HepG2 (cell line): ENCODE results near the gene METTL27. TPM values are rescaled to one million over a fixed set of nuclear protein-coding genes. Genes with fewer than 3 reads are reported as not detected.

Experiments
- ATAC-seq: fragments of 200-7000 bp; cut with Tn5 transposase; 3 replicates; pipeline ENCODE4 v1.9.1; 2020; ENCODE audit warnings: mild to moderate bottlenecking, moderate library complexity
- BruUV-seq: library from RNA; stranded (reverse); fragments of 400-500 nt; replicated peaks from 2 replicates; lab custom pipeline; 2021; lab: Mats Ljungman, UMichigan
- CTCF ChIA-PET: fragments of 300-600 bp; formaldehyde crosslinking; extraction: SDS; loops from one replicate; lab custom pipeline; 2021; ENCODE audit warnings: low total read pairs, inconsistent platforms, low intra/inter-chr PET ratio; lab: Yijun Ruan, JAX
- POLR2A ChIA-PET: fragments of 350-600 bp; sonication (Branson Sonifier 250); formaldehyde crosslinking; loops from one replicate; lab custom pipeline; 2020; ENCODE audit warnings: antibody characterized with exemption, inconsistent platforms; lab: Yijun Ruan, JAX
- DNase-seq: peaks from one replicate; pipeline ENCODE4 v3.0.0-alpha.2; 2015; ENCODE audit warnings: low spot score
- FAIRE-seq: peaks from 3 replicates; lab custom pipeline; 2011; peaks lifted over from hg19 to GRCh38; lab: Jason Lieb, UNC
- H2AFZ ChIP-seq: one replicate; pipeline ENCODE4 v1.6.1; 2011; ENCODE audit warnings: low read length, inconsistent platforms
- H3K27ac ChIP-seq: fragments of 300-600 bp; 3 replicates; pipeline ENCODE4 v1.8.0; 2011; ENCODE audit warnings: mixed run types, mild to moderate bottlenecking, mixed read lengths, low read length, inconsistent platforms; ENCODE audit not compliant: insufficient read depth; ENCODE audit errors: extremely low read length
- H3K27me3 ChIP-seq, 2 experiments: fragments of 200-600 bp in 1 of 2; 2 replicates in 1 of 2; 3 replicates in 1 of 2; pipeline versions ENCODE4 v1.6.0 to v1.8.0; 2011; ENCODE audit warnings: low read length in 2 of 2, mild to moderate bottlenecking in 2 of 2, moderate library complexity in 2 of 2, inconsistent platforms in 1 of 2; ENCODE audit not compliant: insufficient read depth in 2 of 2, control insufficient read depth in 1 of 2
- H3K36me3 ChIP-seq, 2 experiments: fragments of 200-600 bp in 1 of 2; replicated peaks in 1 of 2; 2 replicates in 1 of 2; 3 replicates in 1 of 2; pipeline versions ENCODE4 v1.5.1 to v1.8.0; 2011; ENCODE audit warnings: low read length in 2 of 2, inconsistent platforms in 1 of 2; ENCODE audit not compliant: insufficient read depth in 2 of 2, control insufficient read depth in 1 of 2
- H3K4me1 ChIP-seq: 2 replicates; pipeline ENCODE4 v1.5.1; 2012; ENCODE audit warnings: low read length, inconsistent platforms; ENCODE audit not compliant: insufficient read depth
- H3K4me2 ChIP-seq: 2 replicates; pipeline ENCODE4 v1.6.0; 2011; ENCODE audit warnings: low read depth, low read length, inconsistent platforms
- H3K4me3 ChIP-seq, 3 experiments: fragments of 200-600 bp in 1 of 3; sonication (generic), shearing (Covaris generic) in 1 of 3; replicated peaks in 1 of 3; 2 replicates each; pipeline ENCODE4 v1.5.1; 2011 to 2016; ENCODE audit warnings: low read length in 3 of 3, inconsistent platforms in 2 of 3, low read depth in 2 of 3, mild to moderate bottlenecking in 2 of 3, control low read depth in 1 of 3, mixed read lengths in 1 of 3; ENCODE audit not compliant: insufficient read depth in 1 of 3
- H3K79me2 ChIP-seq: one replicate; pipeline ENCODE4 v1.6.1; 2011; ENCODE audit warnings: low read length, inconsistent platforms; ENCODE audit not compliant: insufficient read depth
- H3K9ac ChIP-seq: 2 replicates; pipeline ENCODE4 v1.6.0; 2011; ENCODE audit warnings: mild to moderate bottlenecking, low read depth, low read length, inconsistent platforms; ENCODE audit not compliant: insufficient read depth
- H3K9me3 ChIP-seq: 2 replicates; pipeline ENCODE4 v1.5.1; 2012; ENCODE audit warnings: mild to moderate bottlenecking, low read length
- H4K20me1 ChIP-seq: 2 replicates; pipeline ENCODE4 v1.6.0; 2011; ENCODE audit warnings: inconsistent platforms, mild to moderate bottlenecking, low read length, moderate library complexity; ENCODE audit not compliant: insufficient read depth
- BRD4 ChIP-seq: sonication (generic); formaldehyde crosslinking; IDR thresholded peaks from 2 replicates; pipeline ENCODE4 v1.4.0; 2020; ENCODE audit warnings: missing genetic modification reagents
- E2F5 ChIP-seq: sonication (generic); formaldehyde crosslinking; conservative IDR thresholded peaks from 2 replicates; pipeline ENCODE4 v1.4.0; 2020; ENCODE audit warnings: missing genetic modification reagents
- EP300 ChIP-seq, 3 experiments: sonication (generic) in 1 of 3; formaldehyde crosslinking in 1 of 3; IDR thresholded peaks; 2 replicates each; pipeline versions ENCODE4 v1.5.1 to v1.6.1; 2011 to 2020; ENCODE audit warnings: low read depth in 2 of 3, low read length in 2 of 3, borderline replicate concordance in 1 of 3, improper control_type of control experiment in 1 of 3, mild to moderate bottlenecking in 1 of 3, missing genetic modification reagents in 1 of 3, moderate library complexity in 1 of 3
- MAFK ChIP-seq, 2 experiments: IDR thresholded peaks in 1 of 2; conservative IDR thresholded peaks in 1 of 2; 2 replicates each; pipeline ENCODE4 v1.6.1; 2011; ENCODE audit warnings: improper control_type of control experiment in 2 of 2, low read length in 2 of 2
- NBN ChIP-seq: fragments of 450-650 bp; conservative IDR thresholded peaks from 2 replicates; pipeline ENCODE4 v1.6.1; 2017
- NFE2 ChIP-seq: sonication (generic); formaldehyde crosslinking; IDR thresholded peaks from 2 replicates; pipeline ENCODE4 v1.4.0; 2020; ENCODE audit warnings: missing genetic modification reagents
- NFIB ChIP-seq: sonication (generic); formaldehyde crosslinking; IDR thresholded peaks from 2 replicates; pipeline ENCODE4 v1.9.0; 2021; ENCODE audit warnings: missing genetic modification reagents, mild to moderate bottlenecking, borderline replicate concordance
- PAX8 ChIP-seq: sonication (generic); formaldehyde crosslinking; IDR thresholded peaks from 2 replicates; pipeline ENCODE4 v1.8.0; 2022; ENCODE audit warnings: mild to moderate bottlenecking, missing genetic modification reagents, borderline replicate concordance
- RNF2 ChIP-seq: fragments of 450-650 bp; conservative IDR thresholded peaks from 2 replicates; pipeline ENCODE4 v1.6.1; 2016; ENCODE audit warnings: low read depth
- SIN3A ChIP-seq: IDR thresholded peaks from 2 replicates; pipeline ENCODE4 v1.6.1; 2011; ENCODE audit warnings: low read depth, mild to moderate bottlenecking, control low read depth, low read length, borderline replicate concordance
- SNAPC2 ChIP-seq: sonication (generic); formaldehyde crosslinking; IDR thresholded peaks from 2 replicates; pipeline ENCODE4 v1.8.1; 2022; ENCODE audit warnings: mild to moderate bottlenecking, missing genetic modification reagents
- SOX6 ChIP-seq, 2 experiments: fragments of 450-650 bp in 1 of 2; sonication (generic) in 1 of 2; formaldehyde crosslinking in 1 of 2; IDR thresholded peaks; 2 replicates each; pipeline versions ENCODE4 v1.4.0 to v1.6.1; 2017 to 2020; ENCODE audit warnings: antibody characterized with exemption in 1 of 2, mild to moderate bottlenecking in 1 of 2, missing genetic modification reagents in 1 of 2
- SP2 ChIP-seq: sonication (generic); formaldehyde crosslinking; IDR thresholded peaks from 2 replicates; pipeline ENCODE4 v1.5.1; 2020; ENCODE audit warnings: mild to moderate bottlenecking, missing genetic modification reagents
- SPEN ChIP-seq: sonication (generic); formaldehyde crosslinking; IDR thresholded peaks from 2 replicates; pipeline ENCODE4 v1.5.1; 2020; ENCODE audit warnings: low read depth, mild to moderate bottlenecking, missing genetic modification reagents
- TOE1 ChIP-seq: sonication (generic); formaldehyde crosslinking; IDR thresholded peaks from 2 replicates; pipeline ENCODE4 v1.4.0; 2020; ENCODE audit warnings: mild to moderate bottlenecking, missing genetic modification reagents
- TRIM24 ChIP-seq: sonication (generic); formaldehyde crosslinking; IDR thresholded peaks from 2 replicates; pipeline ENCODE4 v1.8.0; 2022; ENCODE audit warnings: mild to moderate bottlenecking, missing genetic modification reagents
- ZBTB26 ChIP-seq: IDR thresholded peaks from 2 replicates; pipeline ENCODE4 v1.6.1; 2016; ENCODE audit warnings: missing compliant biosample characterization, missing genetic modification reagents, borderline replicate concordance
- ZNF7 ChIP-seq: IDR thresholded peaks from 2 replicates; pipeline ENCODE4 v1.6.1; 2016; ENCODE audit warnings: missing biosample characterization, missing genetic modification reagents
- ZNF75D ChIP-seq: sonication (generic); formaldehyde crosslinking; IDR thresholded peaks from 2 replicates; pipeline ENCODE4 v1.8.1; 2023; ENCODE audit warnings: missing genetic modification reagents, mild to moderate bottlenecking, borderline replicate concordance
- ZNF792 ChIP-seq: IDR thresholded peaks from 2 replicates; pipeline ENCODE4 v1.6.1; 2016
- WGBS: methylation state at CpG from one replicate; pipeline ENCODE4 v1.1.6; 2017; ENCODE audit warnings: low lambda C conversion rate; 5-methylcytosine and 5-hydroxymethylcytosine counted together
- in situ Hi-C: cut with HindIII; loops from 2 replicates; pipeline ENCODE4 v1.10.0; 2017; ENCODE audit warnings: low pct_unique_long_range_greater_than_20kb; ENCODE audit not compliant: extremely low pct_ligation_motif_present
- intact Hi-C: fragments of 100-400 bp; cut with micrococcal nuclease; formaldehyde crosslinking; loops from one replicate; pipeline ENCODE4 v1.10.0; 2022; ENCODE audit not compliant: unreplicated experiment
- polyA plus RNA-seq, 8 experiments: library from polyadenylated mRNA; depleted of rRNA in 3 of 8; stranded (reverse) in 7 of 8; unstranded in 1 of 8; fragments of >200 nt; fragmentation: Illumina TruSeq in 4 of 8; extraction: Trizol in 4 of 8; gene quantifications; 2 replicates each; pipeline versions ENCODE4 v1.2.1 to v1.2.3, GENCODE V29; 2011 to 2016; ENCODE audit warnings: low read depth in 4 of 8, missing spikeins in 1 of 8, mixed read lengths in 1 of 8; ENCODE audit not compliant: insufficient read depth in 1 of 8
- total RNA-seq, 5 experiments: library from RNA; depleted of rRNA; stranded (reverse); fragments of >200 nt; fragmentation: Illumina TruSeq; extraction: Trizol; gene quantifications; 2 replicates each; pipeline ENCODE4 v1.2.3, GENCODE V29; 2016; ENCODE audit warnings: low read depth in 1 of 5
- TF ChIP-seq, protein P1 (sequence below): sonication (generic); formaldehyde crosslinking; IDR thresholded peaks from 2 replicates; pipeline ENCODE4 v1.4.0; 2020; ENCODE audit warnings: missing genetic modification reagents

METTL27 gene
- total and polyA plus RNA-seq, 2 of the 13 experiments (the other 11 are each of a cell fraction or from before 2014, with no cell fraction given), result 2.0 to 3.0 TPM

DNA sequence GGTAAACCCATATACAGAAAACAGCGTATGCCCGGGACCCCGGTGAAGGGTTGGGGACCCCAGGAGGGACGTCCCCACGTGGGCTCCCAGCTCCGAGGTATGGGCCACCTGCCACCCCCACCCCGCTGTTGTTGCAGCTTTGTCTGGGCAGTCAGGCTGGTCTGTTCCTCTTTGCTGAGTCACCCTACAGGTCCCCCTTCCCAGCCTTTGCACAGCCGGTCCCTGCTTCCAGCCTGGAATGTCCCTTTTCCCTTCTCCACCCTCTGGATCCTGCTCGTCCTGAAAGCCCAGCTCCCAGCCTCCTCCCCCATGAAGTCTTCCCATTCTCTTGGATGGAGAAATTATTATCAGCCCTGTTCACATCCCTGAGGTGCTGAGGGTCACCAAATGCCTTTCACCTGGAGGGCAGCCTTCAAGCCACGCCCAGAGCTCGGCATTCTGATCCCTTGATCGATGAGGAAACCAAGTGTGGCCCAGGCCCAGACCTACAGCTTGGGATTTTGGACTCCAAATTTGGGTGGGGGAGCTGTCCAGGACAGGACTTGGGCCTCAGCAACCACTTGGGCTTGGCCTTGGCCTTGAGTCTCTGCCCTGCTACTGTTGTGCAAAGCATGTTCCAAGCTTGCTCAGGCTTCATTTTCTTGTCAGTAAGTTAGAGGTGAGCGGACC, 8.9 kb downstream of the METTL27 start:
- POLR2A ChIA-PET, result interaction anchor here (1.0 to 5.5 kb wide), 3 partner anchors 8 to 17 kb away, joined by 3 to 55 read pairs (median 6); partner anchors contain the start of gene METTL27
- H3K4me1 ChIP-seq, result peaks cover 55% of the 10 kb centered on the region
- 15% methylated on average over 8 of the region's 13 CpGs for WGBS
- CTCF ChIA-PET, result no interaction called here
- H3K79me2 ChIP-seq, result peaks cover 12% of the 10 kb centered on the region
- peak overlapping the region; percentile 98 for H3K4me2 ChIP-seq
- in situ Hi-C loops (no loop called here), intact Hi-C loops (no loop called here)
- no peaks in the 10 kb centered on the region for H3K9me3 ChIP-seq
- peak overlapping the region; percentile 70 to 83 (median 75); a peak in 5 of 6 replicates for H3K4me3 ChIP-seq
- peak overlapping the region; percentile 46; the same call in 1 of the 2 replicates for H3K9ac ChIP-seq
- H4K20me1 ChIP-seq, result no peaks in the 10 kb centered on the region
- no peaks in the 10 kb centered on the region; a peak in 1 of 5 replicates for H3K27me3 ChIP-seq
- DNase-seq, result peak; percentile 57
- FAIRE-seq, result no peak
- H3K27ac ChIP-seq, result peak overlapping the region; percentile 42
- H2AFZ ChIP-seq, result no peak overlapping the region
- no TSS peak for BruUV-seq
- H3K36me3 ChIP-seq, result no peaks in the 10 kb centered on the region
- ATAC-seq, result peak; percentile 12; the same call in 2 of the 3 replicates
- TF ChIP-seq ZNF75D (CRISPR knock-in tag) (no peak), E2F5 (CRISPR knock-in tag) (no peak), ZNF792 (CRISPR knock-in tag) (no peak), ZBTB26 (CRISPR knock-in tag) (no peak; the same call in 1 of the 2 replicates), PAX8 (CRISPR knock-in tag) (no peak), MAFK (conservative IDR thresholded peaks at IDR 0.05 in 1 of 2, IDR thresholded peaks at IDR 0.05 in 1 of 2; ENCODE audit: low read length in 2 of 2) (peak; percentile 47 to 69), NFIB (no peak), RNF2 (no peak), BRD4 (CRISPR knock-in tag) (no peak), NBN (no peak), EP300 (IDR thresholded peaks at IDR 0.05; ENCODE audit: low read depth in 2 of 2, low read length in 2 of 2) (no peak; a peak in 1 of 4 replicates), EP300 (CRISPR knock-in tag; IDR thresholded peaks at IDR 0.05; ENCODE audit: borderline replicate concordance) (0 out of 2 replicates have a peak, but pooled peaks have one; percentile 12), ZNF7 (CRISPR knock-in tag) (no peak), SPEN (no peak), TRIM24 (no peak), SNAPC2 (CRISPR knock-in tag) (no peak), SOX6 (IDR thresholded peaks at IDR 0.05) (no peak), SOX6 (CRISPR knock-in tag; IDR thresholded peaks at IDR 0.05) (no peak), NFE2 (peak; percentile 92), SIN3A (no peak), TOE1 (CRISPR knock-in tag) (no peak), SP2 (CRISPR knock-in tag) (no peak)
- TF ChIP-seq, protein P1, sequence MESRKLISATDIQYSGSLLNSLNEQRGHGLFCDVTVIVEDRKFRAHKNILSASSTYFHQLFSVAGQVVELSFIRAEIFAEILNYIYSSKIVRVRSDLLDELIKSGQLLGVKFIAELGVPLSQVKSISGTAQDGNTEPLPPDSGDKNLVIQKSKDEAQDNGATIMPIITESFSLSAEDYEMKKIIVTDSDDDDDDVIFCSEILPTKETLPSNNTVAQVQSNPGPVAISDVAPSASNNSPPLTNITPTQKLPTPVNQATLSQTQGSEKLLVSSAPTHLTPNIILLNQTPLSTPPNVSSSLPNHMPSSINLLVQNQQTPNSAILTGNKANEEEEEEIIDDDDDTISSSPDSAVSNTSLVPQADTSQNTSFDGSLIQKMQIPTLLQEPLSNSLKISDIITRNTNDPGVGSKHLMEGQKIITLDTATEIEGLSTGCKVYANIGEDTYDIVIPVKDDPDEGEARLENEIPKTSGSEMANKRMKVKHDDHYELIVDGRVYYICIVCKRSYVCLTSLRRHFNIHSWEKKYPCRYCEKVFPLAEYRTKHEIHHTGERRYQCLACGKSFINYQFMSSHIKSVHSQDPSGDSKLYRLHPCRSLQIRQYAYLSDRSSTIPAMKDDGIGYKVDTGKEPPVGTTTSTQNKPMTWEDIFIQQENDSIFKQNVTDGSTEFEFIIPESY (CRISPR knock-in tag), result no peak
